Pancreas (tissue), 10 donors: Measurements from ENCODE around the gene FBXO11. TPM values are rescaled to one million over a fixed set of nuclear protein-coding genes. Genes with fewer than 3 reads are reported as not detected.

Experiments used
- ATAC-seq, 4 donors: fragments of 200-7000 bp; cut with Tn5 transposase; one replicate each; pipeline versions ENCODE4 v1.8.0 to v1.9.1; 2020; ENCODE audit warnings: mild to moderate bottlenecking in 4 of 4, moderate library complexity in 4 of 4
- DNase-seq, 6 donors: peaks; one replicate each; pipeline ENCODE4 v3.0.0-alpha.2; 2020
- FAIRE-seq: peaks from 2 replicates; lab custom pipeline; 2012; peaks lifted over from hg19 to GRCh38; lab: Jason Lieb, UNC
- H3K27ac ChIP-seq, 4 donors: fragments of 200-600 bp; sonication (generic); 1 replicate in 3 of 4; 2 replicates in 1 of 4; pipeline versions ENCODE4 v1.5.0 to v1.8.0; 2020
- H3K27me3 ChIP-seq, 4 donors: fragments of 200-600 bp; one replicate each; pipeline ENCODE4 v1.8.0; 2021
- H3K36me3 ChIP-seq, 3 donors: fragments of 200-600 bp; sonication (generic) in 1 of 3; one replicate each; pipeline versions ENCODE4 v1.5.0 to v1.8.0; 2020 to 2021
- H3K4me1 ChIP-seq, 3 donors: fragments of 200-600 bp; one replicate each; pipeline ENCODE4 v1.8.0; 2021
- H3K4me3 ChIP-seq, 4 donors: fragments of 200-600 bp; sonication (generic) in 2 of 4; one replicate each; pipeline versions ENCODE4 v1.5.0 to v1.8.0; 2020 to 2021
- H3K9me3 ChIP-seq, 4 donors: fragments of 200-600 bp; one replicate each; pipeline ENCODE4 v1.8.0; 2021
- WGBS, 2 donors: extraction: QIAGEN DNeasy Blood & Tissue Kit; methylation state at CpG; one replicate each; pipeline ENCODE4 v1.1.7; 2013; 5-methylcytosine and 5-hydroxymethylcytosine counted together
- intact Hi-C, 3 donors: fragments of 100-400 bp; cut with DNase I; formaldehyde crosslinking; loops; one replicate each; pipeline versions ENCODE4 v1.11.1 to v1.14.2; 2022
- polyA plus RNA-seq, 2 donors: library from polyadenylated mRNA; stranded (reverse); fragments of 200-250 nt; gene quantifications; one replicate each; pipeline ENCODE4 v1.2.3, GENCODE V29; 2013
- total RNA-seq, 6 donors: library from RNA; stranded (reverse); fragmentation: NEBNext Ultra II Directional in 4 of 6; extraction: Animal tissue kit (Norgen Biotek cat#: 25700) in 4 of 6; gene quantifications; one replicate each; pipeline versions ENCODE4 v1.2.1 to v1.2.4, GENCODE V29; 2021 to 2023
- TF ChIP-seq, protein P1 (sequence below), 4 donors: fragments of 200-600 bp; sonication (generic) in 3 of 4; IDR thresholded peaks; one replicate each; pipeline versions ENCODE4 v1.5.0 to v1.8.0; 2021; ENCODE audit warnings: antibody characterized with exemption in 4 of 4
- donor health status: healthy with polysubstance abuse.
- donor health status: DM: no; HTN: no; CAD: no; lungs with moderate emphysema.
- donor health status: DM: no; HTN: no; CAD: no.
- donor health status: control.
- donor health status: control.
- donor health status: Bipolar disorder and iron deficiency.
- donor health status: DM: yes; HTN: yes; CAD: no.
- donor health status: DM: no; HTN: no; CAD: no.
- donor health status: DM: no; HTN: no; CAD: no.
- donor health status: DM: yes; HTN: yes; CAD: no.

FBXO11 gene
- total and polyA plus RNA-seq, 8 donors: 15.2 to 40.1 (median 24.8) TPM

DNA sequence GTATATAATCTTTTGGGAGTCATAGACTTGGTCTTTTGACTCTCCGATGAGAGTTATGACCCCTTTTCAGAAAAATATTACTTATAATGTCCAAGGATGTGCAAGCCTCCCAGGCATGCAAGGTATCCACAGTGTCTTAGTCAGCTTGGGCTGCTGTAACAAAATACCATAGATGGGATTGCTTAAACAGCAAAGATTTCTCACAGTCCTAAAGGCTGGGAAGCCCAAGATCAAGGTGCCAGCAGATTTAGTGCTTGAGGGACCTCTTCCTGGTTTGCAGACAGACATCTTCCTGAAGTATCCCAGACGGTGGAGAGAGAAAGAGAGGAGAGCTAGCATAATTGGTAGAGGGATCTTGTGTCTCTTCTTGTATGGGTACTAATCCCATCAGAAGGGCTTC is 35.6 kb upstream of the FBXO11 start:
- Histone ChIP-seq H3K27ac (no peak overlapping the region), H3K9me3 (no peaks in the 10 kb centered on the region), H3K4me1 (no peaks in the 10 kb centered on the region), H3K4me3 (no peak overlapping the region), H3K36me3 (no peaks in the 10 kb centered on the region), H3K27me3 (no peaks in the 10 kb centered on the region)
- TF ChIP-seq, protein P1, sequence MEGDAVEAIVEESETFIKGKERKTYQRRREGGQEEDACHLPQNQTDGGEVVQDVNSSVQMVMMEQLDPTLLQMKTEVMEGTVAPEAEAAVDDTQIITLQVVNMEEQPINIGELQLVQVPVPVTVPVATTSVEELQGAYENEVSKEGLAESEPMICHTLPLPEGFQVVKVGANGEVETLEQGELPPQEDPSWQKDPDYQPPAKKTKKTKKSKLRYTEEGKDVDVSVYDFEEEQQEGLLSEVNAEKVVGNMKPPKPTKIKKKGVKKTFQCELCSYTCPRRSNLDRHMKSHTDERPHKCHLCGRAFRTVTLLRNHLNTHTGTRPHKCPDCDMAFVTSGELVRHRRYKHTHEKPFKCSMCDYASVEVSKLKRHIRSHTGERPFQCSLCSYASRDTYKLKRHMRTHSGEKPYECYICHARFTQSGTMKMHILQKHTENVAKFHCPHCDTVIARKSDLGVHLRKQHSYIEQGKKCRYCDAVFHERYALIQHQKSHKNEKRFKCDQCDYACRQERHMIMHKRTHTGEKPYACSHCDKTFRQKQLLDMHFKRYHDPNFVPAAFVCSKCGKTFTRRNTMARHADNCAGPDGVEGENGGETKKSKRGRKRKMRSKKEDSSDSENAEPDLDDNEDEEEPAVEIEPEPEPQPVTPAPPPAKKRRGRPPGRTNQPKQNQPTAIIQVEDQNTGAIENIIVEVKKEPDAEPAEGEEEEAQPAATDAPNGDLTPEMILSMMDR (IDR thresholded peaks at IDR 0.05): no peak
- no peak for DNase-seq
- no peak for FAIRE-seq
- ATAC-seq: no peak
- WGBS, 2 donors: 57 to 63% methylated on average over 2 of the region's 2 CpGs
- intact Hi-C loops: no loop called here

DNA sequence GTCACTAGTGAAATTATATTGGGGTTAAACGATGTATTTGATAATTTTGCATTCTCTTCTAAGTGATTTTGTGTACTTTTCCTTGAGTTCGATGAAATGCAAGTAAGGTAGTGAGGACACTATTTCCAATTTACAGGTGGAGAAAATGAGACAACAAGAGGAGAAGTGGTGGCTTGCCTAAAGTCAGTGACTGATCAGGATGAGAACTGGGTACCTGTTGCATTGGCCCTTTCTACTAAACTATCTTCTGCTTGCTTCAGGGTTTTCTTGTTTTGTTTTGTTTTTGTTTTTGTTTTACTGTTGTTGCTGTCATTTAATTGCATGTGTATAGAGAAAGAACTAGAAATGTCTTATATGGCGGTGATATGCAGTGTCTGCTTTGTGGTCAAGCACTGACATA is 31.4 kb upstream of the FBXO11 start:
- 83 to 93% methylated on average over 3 of the region's 3 CpGs for WGBS, 2 donors
- Histone ChIP-seq H3K4me1 (no peaks in the 10 kb centered on the region), H3K9me3 (no peaks in the 10 kb centered on the region), H3K27me3 (no peaks in the 10 kb centered on the region), H3K27ac (no peak overlapping the region), H3K4me3 (no peak overlapping the region), H3K36me3 (no peaks in the 10 kb centered on the region)
- DNase-seq (no peak), FAIRE-seq (no peak), ATAC-seq (no peak)
- intact Hi-C loops: no loop called here
- TF ChIP-seq, protein P1 (IDR thresholded peaks at IDR 0.05): no peak

DNA sequence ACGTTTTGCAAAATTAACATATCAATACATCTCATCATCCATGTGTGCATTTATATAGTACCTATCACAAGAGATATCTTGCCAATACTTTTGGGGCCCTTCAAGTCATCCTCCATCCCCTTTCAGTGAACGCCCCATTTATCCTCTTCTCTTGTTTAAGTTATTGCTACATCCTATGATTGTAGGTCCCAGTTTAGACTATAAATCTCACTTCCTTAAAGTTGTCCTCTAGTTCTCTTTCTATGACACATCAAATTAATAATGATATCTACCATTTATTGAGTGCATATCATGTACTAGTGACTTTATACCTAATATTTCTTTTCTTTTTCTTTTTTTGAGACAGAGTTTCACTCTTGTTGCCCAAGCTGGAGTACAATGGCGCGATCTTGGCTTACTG is 28.8 kb upstream of the FBXO11 start:
- Histone ChIP-seq H3K27me3 (no peaks in the 10 kb centered on the region), H3K36me3 (no peaks in the 10 kb centered on the region), H3K9me3 (no peaks in the 10 kb centered on the region), H3K27ac (no peak overlapping the region), H3K4me1 (no peaks in the 10 kb centered on the region), H3K4me3 (no peak overlapping the region)
- FAIRE-seq (no peak), DNase-seq (no peak), ATAC-seq (no peak)
- TF ChIP-seq, protein P1 (IDR thresholded peaks at IDR 0.05): no peak
- WGBS, 2 donors: 74 to 78% methylated on average over 4 of the region's 4 CpGs
- intact Hi-C loops: no loop called here

DNA sequence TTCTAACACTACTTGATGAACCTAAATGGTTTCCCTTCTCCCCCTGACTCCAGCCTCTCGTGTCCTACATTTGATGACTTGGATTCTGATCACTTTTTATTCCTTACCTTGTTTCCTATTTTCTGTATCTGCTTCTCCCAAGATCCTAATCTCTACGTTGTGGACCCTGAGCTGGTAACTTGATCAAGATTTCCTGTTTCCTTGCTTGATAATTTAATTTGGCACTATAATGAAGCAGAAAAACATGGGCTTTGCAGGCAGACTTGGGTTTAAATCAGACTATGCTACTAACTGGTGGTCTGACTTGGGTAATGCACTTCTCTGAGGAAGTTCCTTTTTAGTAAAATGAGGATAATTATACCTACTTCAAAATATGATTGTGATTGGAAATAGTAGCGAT is 11.7 kb upstream of the FBXO11 start:
- FAIRE-seq (no peak), ATAC-seq (no peak)

DNA sequence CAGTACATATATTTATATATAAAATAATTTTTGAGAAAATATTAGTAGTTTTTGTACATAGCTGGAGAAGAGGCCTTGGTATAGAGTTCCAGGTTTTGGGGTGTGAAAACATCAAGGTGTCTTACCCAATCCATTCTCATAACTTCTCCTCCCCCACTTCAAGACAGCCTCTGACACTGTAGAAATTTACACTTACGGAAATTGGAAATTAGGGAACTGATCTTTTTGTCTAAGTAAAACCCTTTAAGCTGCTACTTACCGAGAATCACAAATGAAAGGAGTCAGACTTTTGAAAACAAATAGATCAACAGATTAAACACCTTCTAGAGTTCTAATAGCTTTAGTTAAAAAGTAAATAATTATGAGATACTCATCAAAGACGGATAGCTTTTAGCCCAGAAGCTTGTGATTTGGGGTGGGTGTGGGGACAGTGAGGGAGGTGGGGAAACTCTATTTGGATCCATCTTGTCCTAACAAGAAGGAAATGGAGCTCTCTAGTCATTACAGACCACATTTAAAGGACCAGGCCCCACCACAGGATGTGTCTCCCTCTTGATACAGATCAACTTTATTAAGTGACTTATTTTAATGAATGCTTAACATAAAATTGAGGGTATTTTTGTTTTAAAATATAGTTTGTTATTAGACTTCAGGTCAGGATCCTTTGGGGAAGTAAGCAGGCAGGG is 11.1 kb upstream of the FBXO11 start:
- 87 to 89% methylated on average over 3 of the region's 3 CpGs for WGBS, 2 donors
- no peak overlapping the region for H3K27ac ChIP-seq
- H3K4me1 ChIP-seq: no peaks in the 10 kb centered on the region
- H3K36me3 ChIP-seq: no peaks in the 10 kb centered on the region
- no peaks in the 10 kb centered on the region for H3K27me3 ChIP-seq
- intact Hi-C loops: no loop called here
- no peak for DNase-seq
- no peak for ATAC-seq
- TF ChIP-seq, protein P1 (IDR thresholded peaks at IDR 0.05): no peak
- no peak for FAIRE-seq
- H3K4me3 ChIP-seq: no peak overlapping the region
- no peaks in the 10 kb centered on the region for H3K9me3 ChIP-seq

More for the DNA sequence above, 11.7 kb upstream of the FBXO11 start:
- DNase-seq: no peak
- Histone ChIP-seq H3K4me1 (no peaks in the 10 kb centered on the region), H3K27ac (no peak overlapping the region), H3K36me3 (no peaks in the 10 kb centered on the region), H3K4me3 (no peak overlapping the region), H3K9me3 (no peaks in the 10 kb centered on the region), H3K27me3 (no peaks in the 10 kb centered on the region)
- TF ChIP-seq, protein P1 (IDR thresholded peaks at IDR 0.05): no peak
- WGBS, 2 donors: 75 to 82% methylated on average over 3 of the region's 3 CpGs
- intact Hi-C loops: no loop called here
